GM18507 (cell line): ENCODE results near the gene PIP5KL1.
"Not testable (repeated sequence)": the region's sequence is repeated elsewhere in the genome, so short reads cannot be mapped to it uniquely, and the experiment has no call there.

ENCODE experiments used
- DNase-seq: peaks from one replicate; pipeline ENCODE4 v3.0.0; 2011; ENCODE audit warnings: low read depth; ENCODE audit not compliant: insufficient read length; ENCODE audit errors: extremely low spot score
- FAIRE-seq: peaks from 2 replicates; lab custom pipeline; 2011; peaks lifted over from hg19 to GRCh38; lab: Jason Lieb, UNC

PIP5KL1 gene

GRCh38 chr9:127904561-127905003 lies 26.0 kb downstream of the PIP5KL1 start:
- no peak for FAIRE-seq
- no peak for DNase-seq

GRCh38 chr9:127903557-127904475 lies 26.8 kb downstream of the PIP5KL1 start:
- FAIRE-seq (peak; percentile 89), DNase-seq (no peak)

GRCh38 chr9:127899128-127899943 lies 31.2 kb downstream of the PIP5KL1 start, which contains the start of gene ST6GALNAC6:
TSS of gene ST6GALNAC6 (minus strand) at chr9:127899603. CDS start at chr9:127897981, 1,622 bp downstream.
- peak; percentile 59 for FAIRE-seq

GRCh38 chr9:127898433-127899127 lies 32.0 kb downstream of the PIP5KL1 start:
- DNase-seq = no peak
- FAIRE-seq = no peak

More at GRCh38 chr9:127899128-127899943, 31.2 kb downstream of the PIP5KL1 start, which contains the start of gene ST6GALNAC6:
- DNase-seq = peak; percentile 82

GRCh38 chr9:127897193-127897692 lies 33.3 kb downstream of the PIP5KL1 start:
- DNase-seq (no peak), FAIRE-seq (no peak)

- FAIRE-seq (no peak), DNase-seq (no peak)
Measured at GRCh38 chr9:127896395-127897192, 34.0 kb downstream of the PIP5KL1 start.

- no peak for DNase-seq
- FAIRE-seq = no peak
Measured at GRCh38 chr9:127895811-127896210, 34.8 kb downstream of the PIP5KL1 start.

GRCh38 chr9:127893392-127893791 lies 37.2 kb downstream of the PIP5KL1 start:
- no peak for FAIRE-seq

GRCh38 chr9:127892831-127893230 lies 37.7 kb downstream of the PIP5KL1 start:
- no peak for FAIRE-seq
- DNase-seq = no peak

More at GRCh38 chr9:127893392-127893791, 37.2 kb downstream of the PIP5KL1 start:
- no peak for DNase-seq

GRCh38 chr9:127890053-127890452 lies 40.5 kb downstream of the PIP5KL1 start:
- FAIRE-seq = no peak
- no peak for DNase-seq

GRCh38 chr9:127887792-127888191 lies 42.8 kb downstream of the PIP5KL1 start:
- no peak for FAIRE-seq
- no peak for DNase-seq

GRCh38 chr9:127886401-127886972 lies 44.1 kb downstream of the PIP5KL1 start:
- FAIRE-seq (no peak), DNase-seq (no peak)

- DNase-seq = no peak
- no peak for FAIRE-seq
Measured at GRCh38 chr9:127885508-127886281, 44.9 kb downstream of the PIP5KL1 start.

GRCh38 chr9:127884976-127885490 lies 45.5 kb downstream of the PIP5KL1 start:
- no peak for DNase-seq
- peak; percentile 21 for FAIRE-seq

GRCh38 chr9:127884427-127884911 lies 46.1 kb downstream of the PIP5KL1 start:
- DNase-seq = no peak
- no peak for FAIRE-seq

- DNase-seq (no peak), FAIRE-seq (no peak)
Measured at GRCh38 chr9:127883959-127884358, 46.6 kb downstream of the PIP5KL1 start.

- DNase-seq, FAIRE-seq: not testable (repeated sequence)
Measured at GRCh38 chr9:127881715-127882114, 48.9 kb downstream of the PIP5KL1 start.
